Liver (tissue), 9 donors: Measurements from ENCODE around the gene KANSL1. TPM values are rescaled to one million over a fixed set of nuclear protein-coding genes. Genes with fewer than 3 reads are reported as not detected.

Experiments used
- DNase-seq: peaks from one replicate; pipeline ENCODE4 v3.0.0-alpha.2; 2017; ENCODE audit warnings: low spot score
- H3K27ac ChIP-seq, 2 donors: one replicate each; pipeline ENCODE4 v1.7.0; 2013; ENCODE audit warnings: inconsistent platforms in 2 of 2, low read length in 2 of 2, control low read depth in 1 of 2, low read depth in 1 of 2, mild to moderate bottlenecking in 1 of 2
- H3K27me3 ChIP-seq, 4 donors: one replicate each; pipeline versions ENCODE4 v1.6.1 to v1.7.0; 2013; ENCODE audit warnings: low read length in 3 of 4, inconsistent platforms in 1 of 4, mild to moderate bottlenecking in 1 of 4, moderate library complexity in 1 of 4; ENCODE audit not compliant: control insufficient read depth in 4 of 4, insufficient read depth in 4 of 4
- H3K36me3 ChIP-seq, 4 donors: one replicate each; pipeline versions ENCODE4 v1.6.1 to v1.7.0; 2013; ENCODE audit warnings: low read length in 3 of 4, mild to moderate bottlenecking in 3 of 4, low read depth in 1 of 4, moderate library complexity in 1 of 4; ENCODE audit not compliant: control insufficient read depth in 4 of 4, insufficient read depth in 3 of 4
- H3K4me1 ChIP-seq, 4 donors: one replicate each; pipeline versions ENCODE4 v1.6.1 to v1.7.0; 2013; ENCODE audit warnings: low read length in 3 of 4, mild to moderate bottlenecking in 3 of 4, moderate library complexity in 1 of 4; ENCODE audit not compliant: control insufficient read depth in 4 of 4, insufficient read depth in 4 of 4
- H3K4me3 ChIP-seq, 3 donors: one replicate each; pipeline versions ENCODE4 v1.6.1 to v1.7.0; 2013; ENCODE audit warnings: low read length in 3 of 3, control low read depth in 1 of 3, low read depth in 1 of 3, mild to moderate bottlenecking in 1 of 3
- H3K9ac ChIP-seq, 2 donors: one replicate each; pipeline ENCODE4 v1.7.0; 2013; ENCODE audit warnings: low read length in 2 of 2, mild to moderate bottlenecking in 2 of 2, moderate library complexity in 2 of 2, control low read depth in 1 of 2, low read depth in 1 of 2
- H3K9me3 ChIP-seq, 4 donors: one replicate each; pipeline versions ENCODE4 v1.6.1 to v1.7.0; 2013; ENCODE audit warnings: low read length in 3 of 4; ENCODE audit not compliant: control insufficient read depth in 4 of 4
- ATF3 ChIP-seq: IDR thresholded peaks from 2 replicates; pipeline ENCODE4 v1.6.1; 2016; ENCODE audit warnings: antibody characterized with exemption
- EGR1 ChIP-seq, 2 donors: IDR thresholded peaks; 2 replicates each; pipeline ENCODE4 v1.6.1; 2016 to 2018; ENCODE audit warnings: antibody characterized with exemption in 2 of 2, low read depth in 2 of 2
- FOXA1 ChIP-seq: IDR thresholded peaks from 2 replicates; pipeline ENCODE4 v1.6.1; 2016; ENCODE audit warnings: antibody characterized with exemption
- FOXA2 ChIP-seq: IDR thresholded peaks from 2 replicates; pipeline ENCODE4 v1.6.1; 2016; ENCODE audit warnings: antibody characterized with exemption
- GABPA ChIP-seq, 2 donors: IDR thresholded peaks in 1 of 2; conservative IDR thresholded peaks in 1 of 2; 2 replicates each; pipeline ENCODE4 v1.6.1; 2016; ENCODE audit warnings: antibody characterized with exemption in 2 of 2, mild to moderate bottlenecking in 1 of 2, moderate library complexity in 1 of 2
- HNF4A ChIP-seq, 2 donors: conservative IDR thresholded peaks; 2 replicates each; pipeline ENCODE4 v1.6.1; 2016; ENCODE audit warnings: antibody characterized with exemption in 2 of 2, mild to moderate bottlenecking in 2 of 2
- HNF4G ChIP-seq: IDR thresholded peaks from 2 replicates; pipeline ENCODE4 v1.6.1; 2016; ENCODE audit warnings: antibody characterized with exemption
- MAX ChIP-seq: IDR thresholded peaks from 2 replicates; pipeline ENCODE4 v1.6.1; 2016; ENCODE audit warnings: antibody characterized with exemption
- NR2F2 ChIP-seq: IDR thresholded peaks from 2 replicates; pipeline ENCODE4 v1.6.1; 2016; ENCODE audit warnings: antibody characterized with exemption
- REST ChIP-seq: IDR thresholded peaks from 2 replicates; pipeline ENCODE4 v1.6.1; 2016; ENCODE audit warnings: antibody characterized with exemption, mild to moderate bottlenecking
- RXRA ChIP-seq, 2 donors: IDR thresholded peaks; 2 replicates each; pipeline ENCODE4 v1.6.1; 2017 to 2018; ENCODE audit warnings: antibody characterized with exemption in 2 of 2, mild to moderate bottlenecking in 1 of 2
- SP1 ChIP-seq: IDR thresholded peaks from 2 replicates; pipeline ENCODE4 v1.6.1; 2018; ENCODE audit warnings: antibody characterized with exemption, mild to moderate bottlenecking
- TAF1 ChIP-seq: conservative IDR thresholded peaks from 2 replicates; pipeline ENCODE4 v1.6.1; 2016; ENCODE audit warnings: antibody characterized with exemption, mild to moderate bottlenecking
- YY1 ChIP-seq: IDR thresholded peaks from 2 replicates; pipeline ENCODE4 v1.6.1; 2016; ENCODE audit warnings: antibody characterized with exemption, mild to moderate bottlenecking
- ZBTB33 ChIP-seq: IDR thresholded peaks from 2 replicates; pipeline ENCODE4 v1.6.1; 2016; ENCODE audit warnings: antibody characterized with exemption
- WGBS: extraction: QIAGEN DNeasy Blood & Tissue Kit; methylation state at CpG from one replicate; pipeline ENCODE4 v1.1.7; 2013; 5-methylcytosine and 5-hydroxymethylcytosine counted together
- polyA plus RNA-seq, 2 donors: library from polyadenylated mRNA; stranded (reverse) in 1 of 2; unstranded in 1 of 2; fragments of 200-250 nt in 1 of 2; fragments of >200 nt in 1 of 2; fragmentation: Nextera tagmentation in 1 of 2; extraction: Ambion mirVana in 1 of 2; gene quantifications; one replicate each; pipeline versions ENCODE4 v1.2.1 to v1.2.3, GENCODE V29; 2013 to 2015
- total RNA-seq, 2 donors: library from RNA; depleted of rRNA; stranded (reverse); fragments of >200 nt; gene quantifications; one replicate each; pipeline ENCODE4 v1.2.3, GENCODE V29; 2014
- donor health status: healthy.
- donor health status: healthy.
- donor health status: healthy.
- donor health status: healthy.
- donor health status: healthy.

The KANSL1 gene
- total and polyA plus RNA-seq, 4 donors, result 5.5 to 86.3 (median 24.0) TPM

- H3K36me3 ChIP-seq, result no peaks in the 10 kb centered on the region
- H3K4me3 ChIP-seq, result no peak overlapping the region
- H3K9ac ChIP-seq, result no peak overlapping the region
- H3K27ac ChIP-seq, result no peak overlapping the region
- 83% methylated on average over 16 of the region's 16 CpGs for WGBS
- no peak for TF ChIP-seq HNF4G
- TF ChIP-seq RXRA (IDR thresholded peaks at IDR 0.05), result no peak
- TF ChIP-seq HNF4A (conservative IDR thresholded peaks at IDR 0.05), result no peak
- TF ChIP-seq SP1, result no peak
- TF ChIP-seq EGR1 (IDR thresholded peaks at IDR 0.05; ENCODE audit: low read depth in 2 of 2), result no peak
- TF ChIP-seq ZBTB33, result no peak
- TF ChIP-seq YY1, result no peak
- TF ChIP-seq FOXA1, result no peak
- TF ChIP-seq NR2F2, result no peak
- TF ChIP-seq GABPA (IDR thresholded peaks at IDR 0.05 in 1 of 2, conservative IDR thresholded peaks at IDR 0.05 in 1 of 2), result no peak
- TF ChIP-seq ATF3, result no peak
- no peak for TF ChIP-seq REST
- no peak for TF ChIP-seq MAX
- TF ChIP-seq FOXA2, result no peak
- no peaks in the 10 kb centered on the region for H3K27me3 ChIP-seq
- no peaks in the 10 kb centered on the region for H3K9me3 ChIP-seq
- no peaks in the 10 kb centered on the region for H3K4me1 ChIP-seq
- no peak for DNase-seq
Measured at GRCh38 chr17:46010597-46011186, 182.5 kb downstream of the KANSL1 start.

- H3K9me3 ChIP-seq, result no peaks in the 10 kb centered on the region
- no peak for DNase-seq
- no peak overlapping the region for H3K9ac ChIP-seq
- 89% methylated on average over 33 of the region's 33 CpGs for WGBS
- no peak overlapping the region for H3K4me3 ChIP-seq
- no peaks in the 10 kb centered on the region for H3K4me1 ChIP-seq
- H3K36me3 ChIP-seq, result no peaks in the 10 kb centered on the region
- H3K27me3 ChIP-seq, result no peaks in the 10 kb centered on the region
- TF ChIP-seq FOXA1, result no peak
- TF ChIP-seq SP1, result no peak
- TF ChIP-seq REST, result no peak
- no peak for TF ChIP-seq TAF1
- TF ChIP-seq YY1, result no peak
- TF ChIP-seq ZBTB33, result no peak
- TF ChIP-seq ATF3, result no peak
- no peak for TF ChIP-seq GABPA (IDR thresholded peaks at IDR 0.05 in 1 of 2, conservative IDR thresholded peaks at IDR 0.05 in 1 of 2)
- no peak for TF ChIP-seq FOXA2
- TF ChIP-seq HNF4A (conservative IDR thresholded peaks at IDR 0.05), result no peak
- no peak for TF ChIP-seq EGR1 (IDR thresholded peaks at IDR 0.05; ENCODE audit: low read depth in 2 of 2)
- no peak for TF ChIP-seq NR2F2
- no peak for TF ChIP-seq MAX
- no peak overlapping the region for H3K27ac ChIP-seq
Measured at GRCh38 chr17:46009681-46010596, 183.3 kb downstream of the KANSL1 start.
